SH-SY5Y (cell line): Measurements from ENCODE around the gene CTBP2.

Source experiments
- GATA2 ChIP-seq: IDR thresholded peaks from 2 replicates; pipeline ENCODE4 v1.6.1; 2011; ENCODE audit warnings: mild to moderate bottlenecking, low read depth, low read length
- GATA3 ChIP-seq: IDR thresholded peaks from 2 replicates; pipeline ENCODE4 v1.6.1; 2011; ENCODE audit warnings: low read depth, mild to moderate bottlenecking, low read length, moderate library complexity

DNA sequence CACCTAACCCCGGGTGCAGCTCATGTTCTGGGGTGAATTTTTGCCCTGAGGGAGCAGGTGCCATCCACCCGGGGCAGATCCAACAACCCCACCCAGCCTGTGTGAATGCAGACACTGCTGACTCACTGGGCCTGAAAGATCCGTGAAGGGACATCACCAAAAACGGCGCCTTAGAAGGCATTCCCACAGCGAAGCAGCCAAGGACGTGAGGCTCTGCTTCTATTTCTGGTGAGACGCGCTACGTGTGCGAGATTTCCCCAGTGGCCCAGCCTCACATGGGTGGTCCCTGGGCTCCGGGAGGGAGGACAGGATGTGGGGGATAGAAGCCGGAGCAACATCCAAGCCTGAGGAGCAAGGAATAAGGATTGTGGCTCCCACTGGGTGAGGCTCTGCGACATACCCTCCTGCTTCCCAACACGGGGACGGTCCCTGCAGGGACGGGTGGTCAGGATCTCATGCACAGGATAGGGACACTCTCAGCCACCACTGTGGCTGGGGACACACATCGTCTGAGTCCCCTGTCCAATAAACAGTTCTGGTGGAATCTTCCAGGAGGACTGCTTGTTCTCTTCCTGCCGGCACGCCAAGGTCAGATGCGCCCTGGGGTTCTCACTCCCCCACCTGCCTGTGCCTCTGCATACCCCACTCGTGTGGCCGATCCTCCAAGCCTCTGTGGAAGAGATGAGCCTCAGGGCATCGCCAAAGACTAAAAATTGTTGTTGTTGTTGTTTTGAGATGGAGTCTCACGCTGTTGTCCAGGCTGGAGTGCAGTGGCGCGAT is 148.2 kb downstream of the CTBP2 start:
- TF ChIP-seq GATA2 (no peak), GATA3 (no peak)
